ENCODE measurements around the gene LRRFIP1.

The LRRFIP1 gene

GRCh38 chr2:237630216-237631000 lies 3.0 kb downstream of the LRRFIP1 start:
- no peak for DNase-seq (ENCODE audit: low read depth)
- no peak overlapping the region for H3K4me3 ChIP-seq (ENCODE audit: control insufficient read depth, low read depth, low read length)
- TF ChIP-seq CTCF (IDR thresholded peaks at IDR 0.05; ENCODE audit: control insufficient read depth, insufficient read depth, low read depth, low read length, missing control alignments), result no peak

- H3K4me3 ChIP-seq (ENCODE audit: control insufficient read depth, low read depth, low read length), result no peak overlapping the region
- DNase-seq (ENCODE audit: low read depth), result no peak
- TF ChIP-seq CTCF (IDR thresholded peaks at IDR 0.05; ENCODE audit: control insufficient read depth, insufficient read depth, low read depth, low read length, missing control alignments), result no peak
Measured at GRCh38 chr2:237631007-237631785, 3.8 kb downstream of the LRRFIP1 start.

- no peak overlapping the region for H3K4me3 ChIP-seq (ENCODE audit: control insufficient read depth, low read depth, low read length)
- no peak for DNase-seq (ENCODE audit: low read depth)
- TF ChIP-seq CTCF (IDR thresholded peaks at IDR 0.05; ENCODE audit: control insufficient read depth, insufficient read depth, low read depth, low read length, missing control alignments), result no peak
Measured at GRCh38 chr2:237631801-237632585, 4.6 kb downstream of the LRRFIP1 start.

- TF ChIP-seq CTCF (IDR thresholded peaks at IDR 0.05; ENCODE audit: control insufficient read depth, insufficient read depth, low read depth, low read length, missing control alignments), result no peak
- no peak for DNase-seq (ENCODE audit: low read depth)
- H3K4me3 ChIP-seq (ENCODE audit: control insufficient read depth, low read depth, low read length), result no peak overlapping the region
Measured at GRCh38 chr2:237633061-237633561, 5.7 kb downstream of the LRRFIP1 start.

GRCh38 chr2:237636578-237636977 lies 9.2 kb downstream of the LRRFIP1 start:
- no peak for DNase-seq (ENCODE audit: low read depth)
- no peak overlapping the region for H3K4me3 ChIP-seq (ENCODE audit: control insufficient read depth, low read depth, low read length)
- TF ChIP-seq CTCF (IDR thresholded peaks at IDR 0.05; ENCODE audit: control insufficient read depth, insufficient read depth, low read depth, low read length, missing control alignments), result no peak

- H3K4me3 ChIP-seq (ENCODE audit: control insufficient read depth, low read depth, low read length), result no peak overlapping the region
- no peak for DNase-seq (ENCODE audit: low read depth)
- no peak for TF ChIP-seq CTCF (IDR thresholded peaks at IDR 0.05; ENCODE audit: control insufficient read depth, insufficient read depth, low read depth, low read length, missing control alignments)
Measured at GRCh38 chr2:237637429-237638135, 10.2 kb downstream of the LRRFIP1 start.
